Activated CD4-positive, alpha-beta T cell treated with anti-CD3 and anti-CD28 coated beads, Interleukin-2, amount 10 ng/mL, durations not matched to agents 7 days and 5 days (primary cell): ENCODE data around the gene YEATS2. TPM values are rescaled to one million over a fixed set of nuclear protein-coding genes. Genes with fewer than 3 reads are reported as not detected.

Source experiments
- CTCF ChIA-PET: fragments of 350-600 bp; sonication (Branson Sonifier 250); formaldehyde crosslinking; loops from one replicate; lab custom pipeline; 2021; ENCODE audit warnings: antibody characterized with exemption; lab: Charles Lee
- POLR2A ChIA-PET: fragments of 350-600 bp; sonication (Branson Sonifier 250); formaldehyde crosslinking; loops from one replicate; lab custom pipeline; 2021; ENCODE audit warnings: antibody characterized with exemption; lab: Charles Lee
- DNase-seq: peaks from one replicate; pipeline ENCODE4 v3.0.0-alpha.2; 2020
- H3K27ac Mint-ChIP-seq: one replicate; pipeline ENCODE4 v1.8.0; 2021; ENCODE audit warnings: mild to moderate bottlenecking, moderate library complexity, mixed read lengths
- H3K27me3 Mint-ChIP-seq: one replicate; pipeline ENCODE4 v1.8.0; 2021; ENCODE audit warnings: mixed read lengths
- H3K36me3 Mint-ChIP-seq: one replicate; pipeline ENCODE4 v1.8.0; 2021; ENCODE audit warnings: low read depth, mixed read lengths
- H3K4me1 Mint-ChIP-seq: one replicate; pipeline ENCODE4 v1.8.0; 2021; ENCODE audit warnings: mixed read lengths
- H3K4me3 Mint-ChIP-seq: one replicate; pipeline ENCODE4 v1.8.0; 2021; ENCODE audit warnings: mild to moderate bottlenecking, moderate library complexity, mixed read lengths
- H3K9me3 Mint-ChIP-seq: one replicate; pipeline ENCODE4 v1.8.0; 2021; ENCODE audit warnings: mixed read lengths
- total RNA-seq, 2 experiments: library from RNA; stranded (reverse); gene quantifications; one replicate each; pipeline ENCODE4 v1.2.3, GENCODE V29; 2021

Gene YEATS2
- total RNA-seq, 2 experiments from 2014 or later, result 48.2 to 48.7 TPM

DNA sequence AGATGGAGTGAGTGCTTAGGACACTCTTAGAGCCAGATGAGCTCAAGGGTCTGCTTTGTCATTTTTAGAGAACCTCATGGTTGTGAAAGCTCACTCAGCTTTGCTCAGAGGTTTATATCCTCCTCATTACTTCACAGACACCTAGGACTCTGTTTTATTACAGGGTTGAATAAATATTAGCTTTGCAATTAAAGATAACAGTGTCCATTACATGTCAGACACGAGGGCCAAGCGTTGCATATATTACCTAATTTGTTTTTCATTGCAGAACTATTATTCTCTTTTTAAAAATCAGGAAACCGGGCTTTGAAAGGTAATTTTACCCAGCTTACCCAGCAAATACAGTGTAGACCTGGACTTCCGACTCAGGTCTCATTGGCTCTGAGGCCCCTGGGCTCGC, 111.7 kb downstream of the YEATS2 start:
- POLR2A ChIA-PET, result no interaction called here

DNA sequence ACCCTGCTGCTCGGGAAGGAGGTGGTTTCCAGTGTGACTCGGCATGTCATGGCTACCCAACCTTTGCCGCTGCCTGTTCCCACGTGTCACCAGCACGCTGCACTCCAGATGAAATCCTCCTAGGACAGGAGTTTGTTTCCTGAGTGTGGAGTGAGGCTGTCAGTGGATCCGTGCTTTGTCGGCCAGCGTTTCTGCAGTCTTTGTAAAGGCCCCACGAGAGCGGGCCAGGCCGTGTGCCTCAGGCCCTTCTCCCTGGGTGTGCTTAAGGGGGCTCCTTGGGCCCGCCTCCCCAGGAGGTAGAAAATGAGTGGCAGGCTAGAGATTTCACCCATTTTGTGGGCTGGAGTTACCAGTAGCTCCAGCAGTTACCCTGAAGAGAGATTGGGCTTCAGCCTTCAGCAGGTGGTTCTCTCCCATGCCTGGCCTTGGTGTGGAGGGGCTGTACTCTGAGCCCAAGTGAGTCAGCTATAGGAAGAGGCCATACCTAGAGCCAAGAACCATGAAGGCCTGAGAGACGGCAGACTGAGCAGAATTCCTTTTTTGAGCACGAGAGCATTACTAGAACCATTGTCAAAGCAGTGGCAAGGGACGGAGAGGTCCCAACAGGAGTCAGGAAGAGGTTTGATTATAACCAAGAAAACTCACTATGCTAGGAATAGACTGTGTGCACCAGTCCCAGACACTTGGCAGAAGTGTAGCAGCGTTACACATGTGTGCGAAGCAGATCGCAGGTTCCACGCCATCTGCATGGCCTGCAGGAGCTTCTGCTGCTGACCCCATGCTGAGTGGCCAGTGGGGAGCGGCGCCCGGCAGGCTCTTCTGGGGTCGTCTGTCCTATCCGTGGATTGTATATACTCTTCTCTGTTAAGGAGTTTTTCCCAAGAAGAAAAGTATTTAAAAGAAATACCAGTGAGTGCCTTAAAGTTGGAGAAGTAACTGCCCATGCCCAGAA, 113.3 kb downstream of the YEATS2 start:
- peaks cover 13% of the 10 kb centered on the region for H3K4me1 Mint-ChIP-seq
- ChIA-PET POLR2A (no interaction called here), CTCF (no interaction called here)
- H3K4me3 Mint-ChIP-seq, result no peak overlapping the region
- no peak for DNase-seq
- no peaks in the 10 kb centered on the region for H3K9me3 Mint-ChIP-seq
- H3K27ac Mint-ChIP-seq, result no peak overlapping the region
- peaks cover 33% of the 10 kb centered on the region for H3K36me3 Mint-ChIP-seq
- no peaks in the 10 kb centered on the region for H3K27me3 Mint-ChIP-seq

More for the DNA sequence above, 111.7 kb downstream of the YEATS2 start:
- H3K36me3 Mint-ChIP-seq, result peaks cover 37% of the 10 kb centered on the region
- H3K4me3 Mint-ChIP-seq, result no peak overlapping the region
- H3K9me3 Mint-ChIP-seq, result no peaks in the 10 kb centered on the region
- CTCF ChIA-PET, result no interaction called here
- H3K27ac Mint-ChIP-seq, result no peak overlapping the region
- DNase-seq, result no peak
- H3K27me3 Mint-ChIP-seq, result no peaks in the 10 kb centered on the region
- peaks cover 1% of the 10 kb centered on the region for H3K4me1 Mint-ChIP-seq

DNA sequence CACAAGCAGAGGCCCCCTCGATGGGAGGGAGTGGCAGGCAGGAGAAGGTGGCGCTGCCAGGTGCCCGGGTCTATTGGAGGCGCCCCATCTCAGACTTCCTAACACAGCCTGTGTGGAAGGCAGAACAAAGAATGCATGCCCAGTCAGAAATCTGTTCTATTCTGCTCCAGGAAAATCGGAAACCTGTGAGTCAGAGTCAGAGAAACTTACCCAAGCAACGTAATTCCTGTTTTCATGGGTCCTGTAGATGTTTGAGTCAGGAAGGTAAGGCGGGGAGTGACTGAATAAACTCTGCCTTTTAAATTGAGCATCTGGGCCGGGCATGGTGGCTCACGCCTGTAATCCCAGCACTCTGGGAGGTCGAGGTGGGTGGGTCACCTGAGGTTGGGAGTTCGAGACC, 114.0 kb downstream of the YEATS2 start:
- no peak overlapping the region for H3K4me3 Mint-ChIP-seq
- no peaks in the 10 kb centered on the region for H3K27me3 Mint-ChIP-seq
- ChIA-PET CTCF (no interaction called here), POLR2A (no interaction called here)
- H3K27ac Mint-ChIP-seq, result no peak overlapping the region
- peaks cover 19% of the 10 kb centered on the region for H3K4me1 Mint-ChIP-seq
- peaks cover 32% of the 10 kb centered on the region for H3K36me3 Mint-ChIP-seq
- no peak for DNase-seq
- H3K9me3 Mint-ChIP-seq, result no peaks in the 10 kb centered on the region

DNA sequence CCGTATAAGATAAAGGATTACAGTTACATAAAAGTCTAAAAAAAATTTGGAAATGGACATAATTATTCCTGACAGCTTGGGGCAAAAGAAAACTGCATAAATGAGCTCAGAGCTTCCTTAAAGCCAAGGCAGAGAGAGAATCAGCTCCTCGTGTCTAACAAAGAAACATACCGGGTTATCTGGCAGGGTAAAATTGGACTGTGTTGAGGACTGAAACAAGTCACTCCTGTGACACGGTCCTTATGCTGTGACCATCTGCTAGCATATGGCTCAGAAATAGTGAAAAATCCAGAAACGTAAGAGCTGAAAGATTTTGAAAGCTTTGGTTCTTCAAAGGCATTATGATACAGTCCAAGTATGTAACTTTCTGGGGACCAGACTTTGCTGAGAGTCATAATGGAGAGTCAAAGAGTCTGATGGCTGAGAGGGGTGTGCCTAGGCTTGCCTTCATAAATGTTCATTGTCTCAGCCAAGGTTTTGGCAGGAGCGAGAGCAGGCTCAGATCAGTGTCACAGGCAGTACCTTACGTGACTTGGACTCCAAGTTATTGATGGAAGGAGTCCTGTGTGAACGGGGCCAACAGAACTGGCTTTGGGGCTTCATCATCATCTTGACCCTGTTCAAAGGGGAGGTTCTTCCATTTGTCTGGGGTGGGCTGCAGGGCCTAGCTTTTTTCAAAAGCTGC, 115.3 kb downstream of the YEATS2 start:
- DNase-seq, result no peak
- Mint-ChIP-seq H3K27ac (peak overlapping the region; percentile 75), H3K9me3 (no peaks in the 10 kb centered on the region), H3K27me3 (no peaks in the 10 kb centered on the region), H3K4me1 (peaks cover 19% of the 10 kb centered on the region), H3K36me3 (peaks cover 25% of the 10 kb centered on the region), H3K4me3 (no peak overlapping the region)
- CTCF ChIA-PET, result no interaction called here
- POLR2A ChIA-PET, result no interaction called here

DNA sequence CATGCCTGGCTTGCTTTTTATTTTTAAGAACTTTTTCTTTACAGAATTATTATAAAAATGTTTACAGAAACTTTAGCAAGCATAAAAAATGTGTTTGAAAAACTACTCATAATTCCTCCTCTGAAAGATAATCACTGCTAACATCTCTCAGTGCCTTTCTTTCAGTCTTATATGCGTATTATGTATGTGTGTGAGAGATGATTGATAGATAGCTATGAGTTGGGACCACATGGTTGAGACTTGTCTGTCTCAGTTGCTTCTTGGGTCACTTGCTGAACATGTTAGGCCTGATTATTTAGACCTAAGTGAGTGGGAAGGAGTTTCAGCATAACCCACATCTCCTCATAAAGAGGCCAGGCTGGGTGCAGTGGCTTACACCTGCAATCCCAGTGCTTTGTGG, 116.6 kb downstream of the YEATS2 start:
- Mint-ChIP-seq H3K27ac (peak overlapping the region; percentile 91), H3K9me3 (no peaks in the 10 kb centered on the region), H3K4me3 (no peak overlapping the region), H3K4me1 (peaks cover 19% of the 10 kb centered on the region), H3K27me3 (no peaks in the 10 kb centered on the region), H3K36me3 (peaks cover 21% of the 10 kb centered on the region)
- ChIA-PET CTCF (interaction anchor here (0.9 to 1.6 kb wide), 3 partner anchors 9 to 70 kb away, joined by 3 to 4 read pairs (median 3); partner anchors contain the start of gene PARL), POLR2A (no interaction called here)
- no peak for DNase-seq

DNA sequence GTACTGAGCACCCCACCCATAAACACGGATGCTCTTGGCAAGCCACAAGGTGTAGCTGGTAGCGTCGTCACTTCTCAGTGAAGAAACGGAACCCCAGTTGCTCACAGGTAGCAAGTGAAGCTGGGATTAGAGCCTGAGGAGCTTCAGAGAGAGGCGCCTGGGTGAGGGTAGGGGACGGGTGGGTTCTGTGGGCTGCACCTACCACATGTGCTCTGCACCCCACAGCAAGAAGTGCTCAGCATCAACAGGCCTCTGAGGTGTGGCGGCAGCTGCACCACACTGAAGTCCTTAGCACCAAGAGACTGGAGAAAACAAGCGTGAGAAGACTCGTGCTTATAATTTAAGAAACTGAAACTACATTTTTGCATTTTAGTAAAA, 118.0 kb downstream of the YEATS2 start:
- ChIA-PET CTCF (interaction anchor here (0.8 kb wide), 1 partner anchor 10 kb away, joined by 3 read pairs; no protein-coding TSS in a partner anchor), POLR2A (no interaction called here)
- H3K9me3 Mint-ChIP-seq, result no peaks in the 10 kb centered on the region
- peak; percentile 28 for DNase-seq
- peaks cover 19% of the 10 kb centered on the region for H3K4me1 Mint-ChIP-seq
- peaks cover 14% of the 10 kb centered on the region for H3K36me3 Mint-ChIP-seq
- H3K4me3 Mint-ChIP-seq, result peak overlapping the region; percentile 11
- peak overlapping the region; percentile 91 for H3K27ac Mint-ChIP-seq
- no peaks in the 10 kb centered on the region for H3K27me3 Mint-ChIP-seq

DNA sequence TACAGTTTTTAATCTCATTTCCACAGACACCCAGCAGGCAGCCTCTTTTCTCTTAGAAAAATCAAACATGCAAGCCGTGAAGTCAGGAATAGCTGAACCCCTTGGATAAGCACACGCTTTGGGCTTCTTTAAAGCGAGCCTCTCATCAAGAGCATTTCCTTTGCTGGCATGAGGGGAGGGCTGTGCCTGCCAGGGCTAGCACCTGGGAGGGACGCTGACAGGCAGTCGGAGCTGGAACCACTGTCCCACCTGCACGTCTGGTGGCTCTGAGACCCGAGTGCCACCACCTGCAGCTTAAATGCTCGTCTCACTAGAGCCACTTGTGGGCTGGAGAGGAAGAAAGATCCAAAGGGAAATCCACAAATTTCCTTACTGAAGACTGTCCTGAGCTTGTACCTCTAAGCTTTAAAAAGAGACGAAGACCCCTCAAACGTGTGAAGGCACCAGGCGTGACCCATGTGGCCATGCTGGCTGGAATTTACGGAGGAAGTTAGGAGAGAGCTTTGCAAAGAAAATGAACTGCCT, 118.4 kb downstream of the YEATS2 start:
- H3K9me3 Mint-ChIP-seq, result no peaks in the 10 kb centered on the region
- no peaks in the 10 kb centered on the region for H3K27me3 Mint-ChIP-seq
- H3K36me3 Mint-ChIP-seq, result peaks cover 12% of the 10 kb centered on the region
- peaks cover 19% of the 10 kb centered on the region for H3K4me1 Mint-ChIP-seq
- DNase-seq, result no peak
- CTCF ChIA-PET, result interaction anchor here (0.8 kb wide), 1 partner anchor 10 kb away, joined by 3 read pairs; no protein-coding TSS in a partner anchor
- H3K4me3 Mint-ChIP-seq, result peak overlapping the region; percentile 11
- H3K27ac Mint-ChIP-seq, result peak overlapping the region; percentile 91
- POLR2A ChIA-PET, result no interaction called here

DNA sequence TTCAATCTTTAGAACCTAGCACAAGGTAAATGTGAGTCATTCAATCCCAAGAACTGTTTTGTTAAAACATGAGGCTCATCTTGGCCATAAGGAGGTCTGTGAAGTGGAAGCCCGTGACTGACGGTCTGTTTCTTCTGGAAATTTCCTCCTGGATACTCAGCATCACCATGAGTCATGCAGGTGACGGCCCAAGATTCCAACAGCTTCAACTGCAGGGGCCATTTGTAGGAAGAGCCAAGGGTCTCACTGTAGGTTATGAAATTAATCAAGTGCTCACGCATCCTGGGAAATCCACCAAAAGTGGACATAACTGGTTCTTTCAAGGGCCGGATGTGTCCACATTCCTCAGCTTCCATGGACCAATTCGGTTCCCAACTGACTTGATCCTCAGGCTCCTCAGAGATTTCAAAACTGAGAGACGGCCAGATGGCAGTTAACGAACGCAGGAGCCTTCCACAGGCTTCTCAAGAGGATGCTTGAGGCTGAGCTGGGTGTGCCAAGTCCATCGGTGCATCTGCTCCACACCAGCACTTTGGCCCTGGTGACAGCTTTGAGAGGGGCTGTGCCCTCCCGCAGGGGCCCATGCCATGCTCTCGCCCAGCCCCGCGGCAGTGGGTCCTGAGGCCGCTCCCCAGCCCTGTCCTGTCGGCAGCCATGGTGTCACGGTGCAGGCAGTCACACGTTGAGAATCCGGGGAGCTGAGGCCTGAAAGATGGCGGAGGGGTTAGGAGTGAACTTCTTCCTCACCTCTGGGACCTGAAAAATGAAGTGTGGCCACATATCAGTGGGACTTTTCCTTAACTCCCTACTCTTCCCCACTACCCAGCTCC, 119.3 kb downstream of the YEATS2 start:
- peak overlapping the region; percentile 91 for H3K27ac Mint-ChIP-seq
- H3K4me3 Mint-ChIP-seq, result no peak overlapping the region
- H3K36me3 Mint-ChIP-seq, result peaks cover 6% of the 10 kb centered on the region
- no peaks in the 10 kb centered on the region for H3K9me3 Mint-ChIP-seq
- CTCF ChIA-PET, result interaction anchor here (1.4 kb wide), 1 partner anchor 68 kb away, joined by 3 read pairs; the partner anchor contains the start of gene PARL
- H3K27me3 Mint-ChIP-seq, result no peaks in the 10 kb centered on the region
- no peak for DNase-seq
- H3K4me1 Mint-ChIP-seq, result peaks cover 19% of the 10 kb centered on the region
- POLR2A ChIA-PET, result no interaction called here

DNA sequence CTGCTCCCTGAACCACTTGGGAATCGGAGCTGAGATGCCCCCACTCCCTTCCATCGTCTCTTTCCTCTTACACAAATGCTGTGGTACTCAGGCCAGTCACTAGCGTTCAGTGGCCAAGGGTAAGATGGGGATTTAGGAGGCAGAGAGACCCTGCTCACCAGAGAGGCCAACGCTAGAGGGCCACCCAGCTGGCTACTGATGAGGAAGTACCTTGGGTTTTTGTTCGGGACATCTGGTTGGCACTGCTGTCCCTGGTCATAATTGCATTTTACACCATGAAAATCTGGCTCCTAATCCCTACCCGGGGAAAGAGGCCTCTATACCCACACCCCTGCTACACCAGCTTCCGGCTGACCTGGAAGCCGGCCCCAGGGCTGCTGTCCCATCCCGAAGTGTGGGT, 120.0 kb downstream of the YEATS2 start:
- H3K27me3 Mint-ChIP-seq, result no peaks in the 10 kb centered on the region
- ChIA-PET CTCF (interaction anchor here (1.1 to 1.4 kb wide), 2 partner anchors 51 to 67 kb away, joined by 3 to 4 read pairs; partner anchors contain the start of gene PARL), POLR2A (no interaction called here)
- no peaks in the 10 kb centered on the region for H3K9me3 Mint-ChIP-seq
- H3K36me3 Mint-ChIP-seq, result peaks cover 6% of the 10 kb centered on the region
- peaks cover 19% of the 10 kb centered on the region for H3K4me1 Mint-ChIP-seq
- H3K4me3 Mint-ChIP-seq, result no peak overlapping the region
- DNase-seq, result no peak
- H3K27ac Mint-ChIP-seq, result no peak overlapping the region

DNA sequence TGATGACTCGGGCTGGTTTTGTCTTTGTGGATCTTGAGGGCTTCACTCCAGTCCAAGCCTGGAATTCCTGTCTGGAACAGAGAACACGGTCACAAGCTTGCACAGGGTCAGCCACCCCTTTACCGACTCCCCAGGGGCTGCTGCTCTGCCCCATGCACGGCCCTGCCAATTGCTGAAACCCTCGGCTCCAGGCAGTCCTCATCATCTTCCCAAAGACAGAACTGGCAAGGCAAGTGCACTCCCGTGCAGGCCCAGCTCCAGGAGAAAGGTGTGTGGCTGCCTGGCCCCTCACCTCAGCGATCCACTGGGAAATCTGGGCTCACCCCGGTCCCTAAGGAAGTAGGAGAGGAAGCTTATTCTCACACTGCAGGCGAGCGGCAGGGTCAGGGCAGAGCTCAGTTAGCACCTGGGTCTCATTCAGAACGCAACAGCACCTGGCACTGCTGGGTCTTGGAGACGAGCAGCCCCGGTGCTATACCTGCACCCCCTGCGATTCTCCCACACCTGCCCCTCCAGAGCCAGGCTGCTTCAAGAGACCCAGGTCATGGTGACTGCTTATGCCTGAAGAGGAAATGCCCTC, 120.5 kb downstream of the YEATS2 start:
- no peak overlapping the region for H3K4me3 Mint-ChIP-seq
- peaks cover 6% of the 10 kb centered on the region for H3K36me3 Mint-ChIP-seq
- DNase-seq, result no peak
- H3K27ac Mint-ChIP-seq, result no peak overlapping the region
- no peaks in the 10 kb centered on the region for H3K9me3 Mint-ChIP-seq
- peaks cover 19% of the 10 kb centered on the region for H3K4me1 Mint-ChIP-seq
- ChIA-PET CTCF (interaction anchor here (1.1 kb wide), 1 partner anchor 51 kb away, joined by 4 read pairs; no protein-coding TSS in a partner anchor), POLR2A (no interaction called here)
- no peaks in the 10 kb centered on the region for H3K27me3 Mint-ChIP-seq

DNA sequence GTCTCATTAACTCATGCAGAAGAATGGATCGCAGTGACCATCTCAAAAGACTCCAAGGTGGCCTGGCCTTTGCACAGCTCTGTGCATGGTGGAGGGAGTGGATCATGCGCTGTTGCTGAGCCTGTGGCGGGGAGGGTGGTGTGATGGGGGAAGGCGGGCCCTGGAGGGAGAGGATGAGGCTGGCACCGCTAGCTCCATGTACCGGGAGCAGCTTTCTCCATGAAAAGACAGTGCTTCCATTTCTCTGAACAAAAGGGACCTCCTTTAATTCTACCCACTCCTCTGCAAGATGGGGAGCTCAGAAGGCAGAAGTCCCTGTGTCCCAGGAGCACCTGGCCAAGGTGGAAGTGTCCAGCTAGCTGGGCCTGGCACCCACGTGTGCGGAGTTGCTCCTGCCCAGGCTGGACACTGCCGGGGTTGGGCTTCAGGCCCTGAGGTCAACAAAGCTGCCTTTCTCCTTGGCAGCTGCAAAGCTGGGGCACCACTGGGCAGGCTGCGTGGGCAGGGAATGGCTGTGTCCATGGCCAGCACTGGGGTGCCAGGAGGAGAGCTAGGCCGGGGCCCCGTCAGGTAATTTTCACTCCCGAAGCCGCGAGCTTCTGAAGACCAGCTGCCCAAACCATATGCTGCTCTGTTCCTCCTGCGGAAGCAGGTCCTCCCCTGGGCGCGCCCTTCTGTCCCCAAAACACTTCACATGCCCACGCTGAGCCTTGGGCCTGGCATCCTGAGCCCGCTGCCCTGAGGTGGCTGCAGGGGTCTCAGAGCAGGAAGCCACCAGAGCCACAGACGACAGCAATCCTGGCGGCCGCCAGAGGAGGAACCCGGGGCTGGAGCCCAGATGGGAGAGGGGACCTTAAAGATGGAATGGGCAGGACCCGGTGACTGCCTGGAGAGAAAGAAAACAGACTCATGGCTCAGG, 121.4 kb downstream of the YEATS2 start:
- no peak overlapping the region for H3K27ac Mint-ChIP-seq
- CTCF ChIA-PET, result interaction anchor here (1.1 kb wide), 1 partner anchor 52 kb away, joined by 4 read pairs; no protein-coding TSS in a partner anchor
- H3K27me3 Mint-ChIP-seq, result peaks cover 4% of the 10 kb centered on the region
- no peak overlapping the region for H3K4me3 Mint-ChIP-seq
- H3K4me1 Mint-ChIP-seq, result peaks cover 23% of the 10 kb centered on the region
- no peak for DNase-seq
- POLR2A ChIA-PET, result no interaction called here
- H3K9me3 Mint-ChIP-seq, result no peaks in the 10 kb centered on the region
- peaks cover 6% of the 10 kb centered on the region for H3K36me3 Mint-ChIP-seq
